ENCODE results near the gene USP5. TPM values are rescaled to one million over a fixed set of nuclear protein-coding genes. Genes with fewer than 3 reads are reported as not detected.

USP5 gene
- polyA plus RNA-seq, 1 of the 3 experiments (the other 2 are of a cell fraction): 97.2 TPM

DNA sequence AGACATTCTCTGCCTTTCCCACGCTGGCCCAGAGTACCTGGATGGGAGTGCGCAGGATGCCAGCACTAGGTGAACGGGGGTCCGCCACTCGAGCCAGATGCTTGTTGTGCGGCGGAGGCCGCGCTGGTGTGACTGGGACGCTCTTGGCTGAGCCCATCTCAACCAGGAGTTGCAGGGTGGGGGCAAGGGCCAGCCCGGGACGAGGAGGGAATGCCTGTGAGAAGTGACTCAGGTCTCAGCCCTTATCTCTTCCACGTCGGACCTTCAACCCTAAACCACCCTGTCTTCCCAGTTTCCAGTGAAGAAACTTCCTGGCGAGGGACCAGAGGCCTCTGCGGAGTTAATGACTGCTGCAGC is 1.2 kb upstream of the USP5 start:
- Histone ChIP-seq H3K27me3 (ENCODE audit: insufficient read depth) (no peaks in the 10 kb centered on the region), H2AFZ (ENCODE audit: low read depth) (no peak overlapping the region), H3K4me1 (ENCODE audit: control insufficient read depth in 1 of 2, insufficient read depth in 2 of 2, low read depth in 1 of 2, low read length in 1 of 2) (peaks cover 7 to 17% of the 10 kb centered on the region in 2 experiments), H3K9me3 (no peaks in the 10 kb centered on the region), H3K27ac (ENCODE audit: low read depth in 2 of 2, low read length in 1 of 2) (peak overlapping the region; percentile 41 to 73; a peak in 1 of 4 replicates), H3K79me2 (ENCODE audit: insufficient read depth) (peaks cover 68% of the 10 kb centered on the region), H3K9ac (peak overlapping the region; percentile 59; the same call in 1 of the 2 replicates), H3K9me2 (no peaks in the 10 kb centered on the region), H3K4me3 (ENCODE audit: low read depth in 2 of 2, low read length in 1 of 2) (peak overlapping the region; percentile 70 to 76), H3F3A (replicated peaks; ENCODE audit: insufficient read depth) (peaks cover 21% of the 10 kb centered on the region), H3K4me2 (peak overlapping the region; percentile 77), H4K20me1 (ENCODE audit: insufficient read depth) (no peaks in the 10 kb centered on the region; the same call in 1 of the 2 replicates), H3K36me3 (replicated peaks in 1 of 2; ENCODE audit: control insufficient read depth in 1 of 2, insufficient read depth in 2 of 2, low read length in 1 of 2) (peaks cover 28 to 37% of the 10 kb centered on the region in 2 experiments)
- WGBS (ENCODE audit: low lambda C conversion rate): 31% methylated on average over 9 of the region's 16 CpGs
- ChIA-PET CTCF (interaction anchor here (1.2 to 19.4 kb wide), 6 partner anchors 8 to 287 kb away, joined by 3 to 225 read pairs (median 15); partner anchors contain the start of genes GNB3, MLF2, P3H3 and SPSB2), POLR2A (interaction anchor here (0.8 to 3.4 kb wide), 11 partner anchors 10 to 162 kb away, joined by 3 to 57 read pairs (median 15); partner anchors contain the start of genes C12orf57, COPS7A, GNB3 and P3H3)
- no peak for DNase-seq
- TF ChIP-seq FOXM1 (IDR thresholded peaks at IDR 0.05; ENCODE audit: low read depth) (no peak), TEAD4 (IDR thresholded peaks at IDR 0.05; ENCODE audit: borderline replicate concordance, insufficient read depth) (no peak), TAF1 (IDR thresholded peaks at IDR 0.05; ENCODE audit: borderline replicate concordance, low read depth, low read length) (no peak), SIN3A (IDR thresholded peaks at IDR 0.05; ENCODE audit: borderline replicate concordance, low read depth, low read length) (no peak), TCF12 (IDR thresholded peaks at IDR 0.05) (no peak), SMC3 (IDR thresholded peaks at IDR 0.05; ENCODE audit: low read depth, low read length) (no peak), YY1 (IDR thresholded peaks at IDR 0.05; ENCODE audit: low read depth) (no peak), MXI1 (IDR thresholded peaks at IDR 0.05; ENCODE audit: low read depth, low read length) (no peak), FOXJ3 (CRISPR knock-in tag; IDR thresholded peaks at IDR 0.05) (no peak), RXRA (IDR thresholded peaks at IDR 0.05; ENCODE audit: borderline replicate concordance, low read depth) (no peak), GATA2 (CRISPR knock-in tag; IDR thresholded peaks at IDR 0.05) (no peak), RCOR1 (IDR thresholded peaks at IDR 0.05; ENCODE audit: low read length) (no peak), NFIC (IDR thresholded peaks at IDR 0.05; ENCODE audit: borderline replicate concordance) (no peak)

DNA sequence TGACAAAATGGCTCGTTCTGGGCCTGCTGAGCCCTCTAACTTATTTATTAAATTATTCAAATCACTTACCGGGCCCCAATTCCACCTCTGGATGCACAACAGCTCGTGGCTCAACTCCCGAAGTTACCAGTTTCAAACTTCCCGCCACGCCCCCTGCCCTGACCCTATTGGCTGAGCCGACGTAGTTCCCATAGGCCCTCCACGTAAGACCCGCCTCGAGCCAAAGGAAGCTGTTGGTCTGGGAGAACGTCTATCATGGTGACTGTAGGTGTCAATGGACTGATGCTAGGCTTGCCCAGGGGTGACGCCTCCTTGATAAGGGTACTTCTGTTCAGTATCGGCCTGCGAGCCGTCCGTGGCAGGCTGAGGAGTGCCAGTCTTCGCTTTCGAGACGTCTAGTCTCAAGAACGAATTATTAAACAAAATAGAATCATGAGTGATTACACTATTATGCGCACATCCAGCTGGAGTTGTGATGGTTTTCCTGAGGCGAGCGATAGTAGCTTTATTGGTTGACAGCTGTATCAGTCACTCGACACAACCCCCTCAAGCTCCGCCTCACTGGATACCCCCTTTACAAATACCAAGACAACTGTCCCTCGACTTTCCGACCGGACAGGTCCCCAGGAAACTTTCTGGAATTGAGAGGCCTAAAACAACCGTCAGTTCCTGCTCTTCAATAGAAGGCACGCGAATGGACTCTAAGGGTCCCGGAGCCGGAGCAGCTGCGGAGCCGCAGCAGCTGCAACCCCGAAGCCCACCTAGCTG is 613 bp upstream of the USP5 start, which contains the start of gene CDCA3:
CDCA3 (minus strand) TSS at position 134 of the 768 bp plus-strand sequence. CDS start 334 bp downstream, outside the sequence.
- Histone ChIP-seq H3K4me2 (peak within 1 kb of the TSS; percentile 77), H3K4me3 (ENCODE audit: low read depth in 2 of 2, low read length in 1 of 2) (peak within 1 kb of the TSS; percentile 70 to 76), H4K20me1 (ENCODE audit: insufficient read depth) (no peaks in the 10 kb centered on the region; the same call in 1 of the 2 replicates), H3K9me3 (no peaks in the 10 kb centered on the region), H3K27me3 (ENCODE audit: insufficient read depth) (no peaks in the 10 kb centered on the region), H2AFZ (ENCODE audit: low read depth) (peak within 1 kb of the TSS; percentile 56), H3K36me3 (replicated peaks in 1 of 2; ENCODE audit: control insufficient read depth in 1 of 2, insufficient read depth in 2 of 2, low read length in 1 of 2) (peaks cover 25 to 37% of the 10 kb centered on the region in 2 experiments), H3K9ac (peak within 1 kb of the TSS; percentile 65), H3F3A (replicated peaks; ENCODE audit: insufficient read depth) (peaks cover 21% of the 10 kb centered on the region), H3K9me2 (no peaks in the 10 kb centered on the region), H3K27ac (ENCODE audit: low read depth in 2 of 2, low read length in 1 of 2) (peak within 1 kb of the TSS; percentile 73 to 97), H3K4me1 (ENCODE audit: control insufficient read depth in 1 of 2, insufficient read depth in 2 of 2, low read depth in 1 of 2, low read length in 1 of 2) (peaks cover 7 to 17% of the 10 kb centered on the region in 2 experiments), H3K79me2 (ENCODE audit: insufficient read depth) (peaks cover 70% of the 10 kb centered on the region)
- DNase-seq: peak; percentile 97
- WGBS (ENCODE audit: low lambda C conversion rate): under 1% methylated on average over 30 of the region's 37 CpGs
- CTCF ChIA-PET: interaction anchor here (1.0 to 19.4 kb wide), 9 partner anchors 9 to 338 kb away, joined by 3 to 225 read pairs (median 5); partner anchors contain the start of genes GNB3, MLF2, P3H3 and SPSB2
- POLR2A ChIA-PET: interaction anchor here (0.8 to 3.4 kb wide), 21 partner anchors 10 to 317 kb away, joined by 3 to 57 read pairs (median 6); partner anchors contain the start of genes C12orf57, COPS7A, GAPDH and GNB3
- TF ChIP-seq, protein P1, sequence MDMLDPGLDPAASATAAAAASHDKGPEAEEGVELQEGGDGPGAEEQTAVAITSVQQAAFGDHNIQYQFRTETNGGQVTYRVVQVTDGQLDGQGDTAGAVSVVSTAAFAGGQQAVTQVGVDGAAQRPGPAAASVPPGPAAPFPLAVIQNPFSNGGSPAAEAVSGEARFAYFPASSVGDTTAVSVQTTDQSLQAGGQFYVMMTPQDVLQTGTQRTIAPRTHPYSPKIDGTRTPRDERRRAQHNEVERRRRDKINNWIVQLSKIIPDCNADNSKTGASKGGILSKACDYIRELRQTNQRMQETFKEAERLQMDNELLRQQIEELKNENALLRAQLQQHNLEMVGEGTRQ (IDR thresholded peaks at IDR 0.05; ENCODE audit: borderline replicate concordance, low read depth, low read length): no peak
- TF ChIP-seq, protein P2, sequence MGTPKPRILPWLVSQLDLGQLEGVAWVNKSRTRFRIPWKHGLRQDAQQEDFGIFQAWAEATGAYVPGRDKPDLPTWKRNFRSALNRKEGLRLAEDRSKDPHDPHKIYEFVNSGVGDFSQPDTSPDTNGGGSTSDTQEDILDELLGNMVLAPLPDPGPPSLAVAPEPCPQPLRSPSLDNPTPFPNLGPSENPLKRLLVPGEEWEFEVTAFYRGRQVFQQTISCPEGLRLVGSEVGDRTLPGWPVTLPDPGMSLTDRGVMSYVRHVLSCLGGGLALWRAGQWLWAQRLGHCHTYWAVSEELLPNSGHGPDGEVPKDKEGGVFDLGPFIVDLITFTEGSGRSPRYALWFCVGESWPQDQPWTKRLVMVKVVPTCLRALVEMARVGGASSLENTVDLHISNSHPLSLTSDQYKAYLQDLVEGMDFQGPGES (IDR thresholded peaks at IDR 0.05; ENCODE audit: low read depth, low read length): peak; percentile 92
- TF ChIP-seq, protein P3, sequence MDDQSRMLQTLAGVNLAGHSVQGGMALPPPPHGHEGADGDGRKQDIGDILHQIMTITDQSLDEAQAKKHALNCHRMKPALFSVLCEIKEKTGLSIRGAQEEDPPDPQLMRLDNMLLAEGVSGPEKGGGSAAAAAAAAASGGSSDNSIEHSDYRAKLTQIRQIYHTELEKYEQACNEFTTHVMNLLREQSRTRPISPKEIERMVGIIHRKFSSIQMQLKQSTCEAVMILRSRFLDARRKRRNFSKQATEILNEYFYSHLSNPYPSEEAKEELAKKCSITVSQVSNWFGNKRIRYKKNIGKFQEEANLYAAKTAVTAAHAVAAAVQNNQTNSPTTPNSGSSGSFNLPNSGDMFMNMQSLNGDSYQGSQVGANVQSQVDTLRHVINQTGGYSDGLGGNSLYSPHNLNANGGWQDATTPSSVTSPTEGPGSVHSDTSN (IDR thresholded peaks at IDR 0.05): peak; percentile 99
- no peak for TF ChIP-seq EZH2phosphoT487 (IDR thresholded peaks at IDR 0.05; ENCODE audit: borderline replicate concordance, low read depth)
- TF ChIP-seq MXI1 (IDR thresholded peaks at IDR 0.05; ENCODE audit: low read depth, low read length): peak; percentile 93
- TF ChIP-seq ELF1 (IDR thresholded peaks at IDR 0.05): no peak
- TF ChIP-seq, protein P4, sequence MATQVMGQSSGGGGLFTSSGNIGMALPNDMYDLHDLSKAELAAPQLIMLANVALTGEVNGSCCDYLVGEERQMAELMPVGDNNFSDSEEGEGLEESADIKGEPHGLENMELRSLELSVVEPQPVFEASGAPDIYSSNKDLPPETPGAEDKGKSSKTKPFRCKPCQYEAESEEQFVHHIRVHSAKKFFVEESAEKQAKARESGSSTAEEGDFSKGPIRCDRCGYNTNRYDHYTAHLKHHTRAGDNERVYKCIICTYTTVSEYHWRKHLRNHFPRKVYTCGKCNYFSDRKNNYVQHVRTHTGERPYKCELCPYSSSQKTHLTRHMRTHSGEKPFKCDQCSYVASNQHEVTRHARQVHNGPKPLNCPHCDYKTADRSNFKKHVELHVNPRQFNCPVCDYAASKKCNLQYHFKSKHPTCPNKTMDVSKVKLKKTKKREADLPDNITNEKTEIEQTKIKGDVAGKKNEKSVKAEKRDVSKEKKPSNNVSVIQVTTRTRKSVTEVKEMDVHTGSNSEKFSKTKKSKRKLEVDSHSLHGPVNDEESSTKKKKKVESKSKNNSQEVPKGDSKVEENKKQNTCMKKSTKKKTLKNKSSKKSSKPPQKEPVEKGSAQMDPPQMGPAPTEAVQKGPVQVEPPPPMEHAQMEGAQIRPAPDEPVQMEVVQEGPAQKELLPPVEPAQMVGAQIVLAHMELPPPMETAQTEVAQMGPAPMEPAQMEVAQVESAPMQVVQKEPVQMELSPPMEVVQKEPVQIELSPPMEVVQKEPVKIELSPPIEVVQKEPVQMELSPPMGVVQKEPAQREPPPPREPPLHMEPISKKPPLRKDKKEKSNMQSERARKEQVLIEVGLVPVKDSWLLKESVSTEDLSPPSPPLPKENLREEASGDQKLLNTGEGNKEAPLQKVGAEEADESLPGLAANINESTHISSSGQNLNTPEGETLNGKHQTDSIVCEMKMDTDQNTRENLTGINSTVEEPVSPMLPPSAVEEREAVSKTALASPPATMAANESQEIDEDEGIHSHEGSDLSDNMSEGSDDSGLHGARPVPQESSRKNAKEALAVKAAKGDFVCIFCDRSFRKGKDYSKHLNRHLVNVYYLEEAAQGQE (IDR thresholded peaks at IDR 0.05; ENCODE audit: low read depth, low read length): no peak
- no peak for TF ChIP-seq NRF1 (IDR thresholded peaks at IDR 0.05; ENCODE audit: low read depth, low read length)
